MM.1S (cell line): ENCODE data around the gene PAH.
A peak's percentile ranks its signal among the peaks of the same experiment; 100 is the strongest.

Experiments used
- DNase-seq: peaks from one replicate; pipeline ENCODE4 v3.0.0-alpha.2; 2015
- H2AFZ ChIP-seq: fragments of 300-600 bp; sonication (generic); 2 replicates; pipeline ENCODE4 v1.6.0; 2016; ENCODE audit warnings: antibody characterized with exemption, low read length
- H3F3A ChIP-seq: fragments of 300-600 bp; sonication (generic); 2 replicates; pipeline ENCODE4 v1.6.1; 2016; ENCODE audit warnings: mild to moderate bottlenecking, antibody characterized with exemption, low read length, moderate library complexity, mixed read lengths; ENCODE audit not compliant: insufficient read depth
- H3K27ac ChIP-seq: fragments of 300-600 bp; sonication (generic); 2 replicates; pipeline ENCODE4 v1.5.1; 2016; ENCODE audit warnings: mild to moderate bottlenecking, low read length
- H3K27me3 ChIP-seq: fragments of 300-600 bp; sonication (generic); replicated peaks from 2 replicates; pipeline ENCODE4 v1.6.0; 2016; ENCODE audit warnings: low read length; ENCODE audit not compliant: insufficient read depth
- H3K36me3 ChIP-seq: fragments of 300-600 bp; sonication (generic); replicated peaks from 2 replicates; pipeline ENCODE4 v1.6.1; 2016; ENCODE audit warnings: mild to moderate bottlenecking, low read length, mixed read lengths; ENCODE audit not compliant: insufficient read depth
- H3K4me1 ChIP-seq: fragments of 300-600 bp; sonication (generic); 2 replicates; pipeline ENCODE4 v1.6.1; 2016; ENCODE audit warnings: low read length, mixed read lengths
- H3K4me2 ChIP-seq: fragments of 300-600 bp; sonication (generic); 2 replicates; pipeline ENCODE4 v1.6.0; 2016; ENCODE audit warnings: low read depth, low read length
- H3K4me3 ChIP-seq: fragments of 300-600 bp; sonication (generic); 2 replicates; pipeline ENCODE4 v1.5.1; 2016; ENCODE audit warnings: low read length, mixed read lengths
- H3K79me2 ChIP-seq: fragments of 300-600 bp; sonication (generic); 2 replicates; pipeline ENCODE4 v1.6.1; 2016; ENCODE audit warnings: mixed run types, low read length, mixed read lengths
- H3K9ac ChIP-seq: fragments of 300-600 bp; sonication (generic); 2 replicates; pipeline ENCODE4 v1.6.1; 2016; ENCODE audit warnings: low read length, mixed read lengths
- H3K9me2 ChIP-seq: fragments of 300-600 bp; sonication (generic); replicated peaks from 2 replicates; pipeline ENCODE4 v1.6.1; 2016; ENCODE audit warnings: mild to moderate bottlenecking, low read length, mixed read lengths; ENCODE audit not compliant: insufficient read depth
- H3K9me3 ChIP-seq: fragments of 300-600 bp; sonication (generic); replicated peaks from 2 replicates; pipeline ENCODE4 v1.6.1; 2016; ENCODE audit warnings: mild to moderate bottlenecking, low read length, mixed read lengths; ENCODE audit not compliant: insufficient read depth
- H4K20me1 ChIP-seq: fragments of 300-600 bp; sonication (generic); 2 replicates; pipeline ENCODE4 v1.6.1; 2016; ENCODE audit warnings: mild to moderate bottlenecking, low read length, moderate library complexity, mixed read lengths; ENCODE audit not compliant: insufficient read depth
- CTCF ChIP-seq: fragments of 300-600 bp; sonication (generic); IDR thresholded peaks from 2 replicates; pipeline ENCODE4 v1.5.1; 2016; ENCODE audit warnings: antibody characterized with exemption, low read length, mixed read lengths
- EZH2 ChIP-seq: fragments of 300-600 bp; sonication (generic); optimal IDR thresholded peaks from 2 replicates; pipeline ENCODE3; 2017; ENCODE audit warnings: low read depth, mild to moderate bottlenecking, antibody characterized with exemption, low read length, mixed read lengths
- EZH2phosphoT487 ChIP-seq: fragments of 300-600 bp; sonication (generic); IDR thresholded peaks from 2 replicates; pipeline ENCODE4 v1.6.1; 2018; ENCODE audit warnings: antibody characterized with exemption, low read length

PAH gene

DNA sequence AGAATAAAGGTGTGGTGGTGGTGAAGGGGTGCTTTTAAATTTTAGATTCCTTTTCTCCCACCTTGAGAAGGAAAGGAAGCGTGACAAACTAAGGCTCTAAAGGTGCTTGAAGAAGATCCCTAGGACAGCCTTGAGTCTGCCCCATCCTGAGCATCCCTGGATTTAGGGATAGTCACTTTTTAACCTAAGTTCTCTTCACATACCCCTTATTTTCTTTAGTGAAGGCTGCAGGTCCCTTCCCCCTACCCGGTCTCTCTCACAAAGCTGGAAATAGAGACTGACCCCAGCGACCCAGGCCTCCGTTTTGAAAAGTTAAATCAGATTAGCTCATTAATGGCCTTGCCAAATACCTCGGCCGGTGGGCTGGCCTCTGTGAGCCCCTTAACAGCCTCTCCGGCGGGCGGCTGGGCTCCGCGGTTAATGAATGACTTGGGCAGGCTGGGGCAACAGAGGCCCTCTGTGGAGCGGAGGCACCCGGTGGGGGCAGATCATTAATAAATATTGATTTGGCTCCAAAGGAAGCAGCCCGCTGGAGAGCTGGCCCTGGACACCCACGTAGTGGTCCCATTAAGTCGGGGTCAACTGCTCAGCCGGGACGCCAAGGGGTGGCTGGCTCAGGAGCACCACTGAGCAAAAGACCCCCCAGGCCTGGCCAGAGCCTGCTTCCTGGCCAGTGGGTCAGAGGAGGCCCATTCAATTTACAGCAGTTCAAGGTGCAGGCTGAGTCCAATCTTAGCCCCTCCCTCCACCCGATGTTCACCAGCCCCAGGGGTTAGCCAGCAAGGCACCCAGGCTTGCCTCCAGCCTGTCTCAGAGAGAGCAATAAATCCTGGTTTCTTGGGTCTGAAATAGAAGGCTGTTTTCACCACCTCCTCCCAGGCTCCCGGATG is 31.8 kb downstream of the PAH start:
- no peaks in the 10 kb centered on the region for H3K79me2 ChIP-seq
- H3K9me2 ChIP-seq = no peaks in the 10 kb centered on the region
- no peak overlapping the region for H3K9ac ChIP-seq
- H3K4me1 ChIP-seq = no peaks in the 10 kb centered on the region
- no peaks in the 10 kb centered on the region for H3K27me3 ChIP-seq
- H2AFZ ChIP-seq = no peak overlapping the region
- TF ChIP-seq CTCF = no peak
- TF ChIP-seq EZH2 = no peak
- no peak for TF ChIP-seq EZH2phosphoT487
- no peak overlapping the region for H3K4me2 ChIP-seq
- no peaks in the 10 kb centered on the region for H3K9me3 ChIP-seq
- H3K36me3 ChIP-seq = no peaks in the 10 kb centered on the region
- no peaks in the 10 kb centered on the region for H4K20me1 ChIP-seq
- no peak overlapping the region for H3K27ac ChIP-seq
- H3K4me3 ChIP-seq = no peak overlapping the region
- no peak for DNase-seq
- no peaks in the 10 kb centered on the region for H3F3A ChIP-seq

DNA sequence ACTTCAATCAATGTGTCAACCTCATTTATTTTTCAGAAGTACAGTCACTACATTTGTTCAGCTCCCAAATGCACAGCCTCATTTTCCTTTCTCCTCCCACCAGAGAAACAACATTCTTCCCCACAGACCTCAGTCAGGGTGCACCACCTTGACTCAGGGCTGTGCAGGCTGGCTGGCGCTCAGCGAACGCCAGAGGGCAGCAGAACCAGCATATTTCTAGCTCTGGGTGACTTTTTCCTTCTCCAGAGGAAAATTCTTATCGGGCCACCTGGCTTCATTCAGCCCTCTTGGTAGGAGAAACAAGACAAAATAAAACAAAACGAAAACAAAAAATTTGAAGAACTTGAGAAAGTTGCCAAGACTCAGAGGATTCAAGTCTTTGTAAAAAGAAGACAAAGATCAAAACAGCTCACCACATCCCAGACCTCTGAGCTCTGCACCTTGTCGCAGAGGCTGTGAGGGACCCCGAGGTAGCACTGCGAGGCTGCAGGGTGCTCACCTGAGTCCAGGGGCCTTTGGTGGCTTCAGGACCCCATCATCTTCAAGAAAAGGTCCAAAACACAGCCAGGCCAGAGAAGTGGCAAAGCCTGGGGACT is 33.7 kb downstream of the PAH start:
- H3K9me3 ChIP-seq = no peaks in the 10 kb centered on the region
- H4K20me1 ChIP-seq = no peaks in the 10 kb centered on the region
- peak; percentile 31 for DNase-seq
- no peak overlapping the region for H2AFZ ChIP-seq
- H3K27ac ChIP-seq = no peak overlapping the region
- H3K4me1 ChIP-seq = no peaks in the 10 kb centered on the region
- no peak overlapping the region for H3K9ac ChIP-seq
- H3F3A ChIP-seq = no peaks in the 10 kb centered on the region
- no peaks in the 10 kb centered on the region for H3K79me2 ChIP-seq
- H3K4me2 ChIP-seq = no peak overlapping the region
- no peaks in the 10 kb centered on the region for H3K27me3 ChIP-seq
- H3K36me3 ChIP-seq = no peaks in the 10 kb centered on the region
- peak; percentile 93 for TF ChIP-seq CTCF
- no peak for TF ChIP-seq EZH2phosphoT487
- H3K9me2 ChIP-seq = no peaks in the 10 kb centered on the region
- no peak overlapping the region for H3K4me3 ChIP-seq

DNA sequence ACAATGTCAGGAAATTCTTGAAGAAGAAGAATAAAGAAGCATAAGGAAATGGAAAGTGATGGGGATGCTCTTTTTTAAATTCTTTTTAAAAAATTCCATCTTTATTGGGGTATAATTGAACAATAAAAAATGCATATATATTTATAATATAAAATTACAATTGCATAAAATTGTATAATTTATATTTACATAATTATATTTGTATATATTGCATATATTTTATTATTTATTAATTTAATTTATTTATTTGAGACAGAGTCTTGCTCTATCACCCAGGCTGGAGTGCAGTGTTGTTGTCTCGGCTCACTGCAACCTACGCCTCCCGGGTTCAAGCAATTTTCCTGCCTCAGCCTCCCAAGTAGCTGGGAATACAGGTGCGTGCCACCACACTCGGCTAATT is 36.3 kb downstream of the PAH start:
- no peaks in the 10 kb centered on the region for H3K4me1 ChIP-seq
- H3F3A ChIP-seq = no peaks in the 10 kb centered on the region
- no peak overlapping the region for H3K27ac ChIP-seq
- H3K9ac ChIP-seq = no peak overlapping the region
- H3K79me2 ChIP-seq = no peaks in the 10 kb centered on the region
- H3K4me2 ChIP-seq = no peak overlapping the region
- DNase-seq = no peak
- H3K4me3 ChIP-seq = no peak overlapping the region
- H2AFZ ChIP-seq = no peak overlapping the region
- no peaks in the 10 kb centered on the region for H3K27me3 ChIP-seq
- H3K9me2 ChIP-seq = no peaks in the 10 kb centered on the region
- no peaks in the 10 kb centered on the region for H3K36me3 ChIP-seq
- H3K9me3 ChIP-seq = no peaks in the 10 kb centered on the region
- no peaks in the 10 kb centered on the region for H4K20me1 ChIP-seq
- TF ChIP-seq CTCF = no peak
- no peak for TF ChIP-seq EZH2phosphoT487
- TF ChIP-seq EZH2 = no peak
